Inflammatory macrophage treated with lipopolysaccharide for 4 hours (primary cell): ENCODE data around the gene RRBP1.
A peak's percentile ranks its signal among the peaks of the same experiment; 100 is the strongest.

Source experiments
- DNase-seq: peaks from one replicate; pipeline ENCODE4 v3.0.0-alpha.2; 2020

Gene RRBP1

GRCh38 chr20:17605131-17605660 lies 76.8 kb downstream of the RRBP1 start:
- no peak for DNase-seq

GRCh38 chr20:17602493-17602892 lies 79.5 kb downstream of the RRBP1 start:
- no peak for DNase-seq

GRCh38 chr20:17601957-17602356 lies 80.1 kb downstream of the RRBP1 start:
- DNase-seq: no peak

GRCh38 chr20:17598013-17598550 lies 84.0 kb downstream of the RRBP1 start:
- DNase-seq: no peak

GRCh38 chr20:17595856-17596255 lies 86.2 kb downstream of the RRBP1 start:
- DNase-seq: no peak

- no peak for DNase-seq
Measured at GRCh38 chr20:17594443-17594842, 87.6 kb downstream of the RRBP1 start.

GRCh38 chr20:17593902-17594301 lies 88.1 kb downstream of the RRBP1 start:
- no peak for DNase-seq

GRCh38 chr20:17590245-17590644 lies 91.8 kb downstream of the RRBP1 start:
- no peak for DNase-seq

- no peak for DNase-seq
Measured at GRCh38 chr20:17589161-17589834, 92.7 kb downstream of the RRBP1 start.

- DNase-seq: no peak
Measured at GRCh38 chr20:17587824-17588223, 94.2 kb downstream of the RRBP1 start.

GRCh38 chr20:17587148-17587547 lies 94.9 kb downstream of the RRBP1 start:
- DNase-seq: no peak

- DNase-seq: no peak
Measured at GRCh38 chr20:17586250-17586649, 95.8 kb downstream of the RRBP1 start.

- no peak for DNase-seq
Measured at GRCh38 chr20:17584689-17585088, 97.4 kb downstream of the RRBP1 start.

- DNase-seq: no peak
Measured at GRCh38 chr20:17583126-17583525, 98.9 kb downstream of the RRBP1 start.

- DNase-seq: no peak
Measured at GRCh38 chr20:17580895-17581294, 101.1 kb downstream of the RRBP1 start.

GRCh38 chr20:17579369-17580039 lies 102.5 kb downstream of the RRBP1 start:
- no peak for DNase-seq

GRCh38 chr20:17576215-17576614 lies 105.8 kb downstream of the RRBP1 start:
- DNase-seq: no peak

GRCh38 chr20:17573463-17573862 lies 108.6 kb downstream of the RRBP1 start:
- no peak for DNase-seq

GRCh38 chr20:17572034-17572638 lies 109.9 kb downstream of the RRBP1 start:
- no peak for DNase-seq

- DNase-seq: peak; percentile 21
Measured at GRCh38 chr20:17571153-17571527, 110.9 kb downstream of the RRBP1 start.

GRCh38 chr20:17570347-17571152 lies 111.5 kb downstream of the RRBP1 start:
- DNase-seq: peak; percentile 39

- peak; percentile 90 for DNase-seq
Measured at GRCh38 chr20:17569616-17570346, 112.3 kb downstream of the RRBP1 start, which contains the start of gene DSTN. Gene DSTN (plus strand): TSS chr20:17570075. CDS start chr20:17570209, 134 bp downstream.
